DMS153 (cell line): ENCODE results near the gene KRT34.
A peak's percentile ranks its signal among the peaks of the same experiment; 100 is the strongest.
"Not testable (repeated sequence)": the region's sequence is repeated elsewhere in the genome, so short reads cannot be mapped to it uniquely, and the experiment has no call there.

ENCODE experiments used
- DNase-seq: peaks from one replicate; lab custom pipeline; 2025; lab: John Stamatoyannopoulos, UW

Gene KRT34

DNA sequence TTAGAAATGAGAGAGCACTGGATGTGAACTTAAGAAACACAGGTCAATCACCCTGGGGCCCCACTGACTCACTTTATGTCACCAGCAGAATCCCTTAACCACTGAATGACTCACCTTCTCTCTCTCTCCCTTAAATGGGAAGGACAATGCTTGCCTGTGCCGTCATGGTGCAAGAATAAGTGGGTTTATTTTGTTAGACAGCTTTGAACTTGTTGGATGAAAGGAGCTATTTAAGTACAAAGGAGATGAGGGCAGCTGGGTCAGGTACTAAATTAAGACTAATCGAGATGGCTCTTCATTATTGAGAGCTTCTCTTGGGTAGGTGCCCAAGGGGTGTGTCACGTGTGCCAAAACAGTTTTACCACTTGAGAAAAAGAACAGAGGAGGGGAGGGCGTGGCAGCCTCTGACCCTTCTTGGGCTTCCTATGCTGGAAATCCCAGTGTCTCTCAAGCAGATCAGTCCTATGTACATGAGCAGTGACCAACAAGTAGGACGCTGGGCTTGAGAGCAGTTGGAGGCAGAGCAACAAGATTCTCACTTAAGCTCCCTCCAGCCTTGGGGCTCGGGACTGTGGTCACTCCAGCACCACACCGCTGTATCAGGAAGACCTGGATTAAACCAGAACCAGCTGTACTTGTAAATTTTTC, 22.0 kb upstream of the KRT34 start:
- DNase-seq = peak; percentile 60

DNA sequence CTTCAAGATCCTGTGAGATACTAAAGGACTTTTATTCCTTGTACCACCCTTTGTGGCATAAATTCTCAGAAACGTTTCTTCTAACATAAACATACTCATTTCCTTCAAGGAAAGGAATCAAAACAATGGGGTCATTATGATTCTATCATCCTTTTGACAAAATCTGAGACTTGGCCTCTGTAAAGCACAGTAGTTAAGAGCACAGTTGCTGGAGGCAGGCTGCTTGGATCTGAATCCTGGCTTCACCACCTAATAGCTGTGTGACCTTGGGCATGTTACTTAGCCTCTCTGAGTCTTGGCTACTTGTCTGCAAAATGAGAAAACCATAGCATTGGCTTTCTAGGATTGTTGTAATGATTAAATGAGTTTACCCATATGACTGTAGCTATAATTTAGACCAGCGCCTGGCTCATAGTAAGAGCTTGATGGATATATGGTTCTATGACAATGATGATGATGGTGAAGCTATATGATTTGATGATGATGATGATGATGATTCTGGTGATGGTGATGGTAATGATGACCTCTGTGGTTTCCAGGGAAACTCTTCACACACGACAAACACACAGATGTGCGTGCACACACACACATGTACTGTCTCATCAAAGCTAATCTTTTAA, 21.4 kb upstream of the KRT34 start:
- no peak for DNase-seq

DNA sequence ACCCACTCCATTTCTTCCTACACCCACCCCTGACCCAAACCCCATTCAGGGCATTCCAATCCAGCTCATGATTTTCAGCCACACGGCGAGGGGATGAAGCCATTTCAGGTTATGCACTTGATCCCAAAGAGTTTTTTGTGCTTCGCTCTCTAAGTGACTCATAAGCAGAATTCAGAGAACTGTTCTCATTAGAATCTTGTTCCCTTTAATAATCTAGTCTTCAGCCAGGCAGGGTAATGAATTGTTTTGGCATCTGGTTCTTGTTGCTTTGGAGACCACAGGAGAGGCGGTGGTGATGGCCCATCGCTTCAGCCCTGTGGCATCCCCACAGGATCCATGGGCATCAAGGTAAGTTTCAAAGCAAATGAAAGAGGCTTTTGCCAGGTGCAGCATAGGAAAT, 20.1 kb upstream of the KRT34 start:
- no peak for DNase-seq

DNA sequence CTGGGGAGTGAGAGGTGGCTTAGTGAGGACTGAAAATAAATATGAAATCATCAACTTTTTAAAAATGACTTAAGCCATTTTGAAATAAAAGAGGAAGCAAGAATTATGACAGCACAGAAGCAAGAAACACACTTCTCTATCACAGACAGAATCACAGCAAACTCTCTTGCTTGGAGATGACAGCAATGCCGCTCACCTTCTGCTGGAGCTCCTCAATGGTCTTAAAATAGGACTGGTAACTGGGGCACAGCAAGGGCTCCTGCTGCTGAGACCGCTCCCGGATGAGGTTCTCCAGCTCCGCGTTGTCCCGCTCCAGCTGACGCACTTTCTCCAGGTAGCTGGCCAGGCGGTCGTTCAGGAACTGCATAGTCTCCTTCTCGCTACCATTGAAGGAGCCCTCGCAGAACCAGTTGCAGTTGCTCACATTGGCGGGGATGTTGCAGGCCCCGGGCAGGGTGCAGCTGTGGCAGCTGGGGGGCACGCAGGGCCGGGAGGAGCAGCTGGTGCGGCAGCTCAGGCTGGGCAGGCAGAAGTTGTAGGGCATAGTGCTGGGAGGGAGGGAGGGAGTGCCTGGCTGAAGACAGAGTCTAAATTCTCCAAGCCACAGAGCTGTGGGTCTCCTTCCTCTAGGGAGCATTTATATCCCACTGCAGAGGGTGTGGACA, 15.0 kb upstream of the KRT34 start, which contains the start of gene KRT31:
TSS of gene KRT31 (minus strand) at position 613 of the 665 bp plus-strand sequence. CDS start at position 544, 69 bp downstream.
- no peak for DNase-seq

DNA sequence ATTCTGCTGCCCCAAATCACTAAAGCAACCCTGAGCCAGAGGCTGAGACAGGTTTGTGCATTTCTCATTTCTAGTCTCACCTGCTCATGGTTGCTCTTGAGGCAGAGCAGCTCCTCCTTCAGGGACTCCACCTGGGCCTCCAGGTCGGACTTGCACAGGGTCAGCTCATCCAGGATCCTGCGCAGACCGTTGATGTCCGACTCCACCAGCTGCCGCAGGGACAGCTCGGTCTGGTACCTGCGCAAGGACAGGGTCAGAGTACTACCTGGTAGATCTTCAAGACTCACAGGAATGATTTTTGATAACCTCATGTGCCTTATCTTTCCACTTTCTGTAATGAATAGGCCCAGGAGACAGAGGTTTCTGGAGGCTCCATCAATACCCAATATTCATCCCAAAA, 14.2 kb upstream of the KRT34 start:
- DNase-seq = no peak

DNA sequence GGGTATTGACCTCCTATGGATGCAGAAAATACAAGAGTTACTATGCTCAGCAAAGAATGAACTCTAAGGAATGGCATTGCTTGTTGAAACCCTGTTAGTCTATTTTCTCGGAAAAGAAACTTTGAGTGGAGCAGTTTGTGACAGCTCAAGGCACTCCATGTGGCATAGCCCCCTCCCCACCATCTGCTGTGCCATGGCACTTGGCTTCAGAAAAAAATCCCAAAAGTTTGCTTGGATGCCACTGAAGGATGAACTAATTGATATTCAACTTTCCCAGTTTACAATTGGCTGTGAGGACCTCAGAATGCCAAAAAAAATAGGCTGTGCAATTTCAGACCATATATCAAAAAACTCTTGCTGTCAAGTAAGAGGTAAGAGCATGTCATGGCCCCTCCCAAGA, 13.5 kb upstream of the KRT34 start:
- DNase-seq = no peak

DNA sequence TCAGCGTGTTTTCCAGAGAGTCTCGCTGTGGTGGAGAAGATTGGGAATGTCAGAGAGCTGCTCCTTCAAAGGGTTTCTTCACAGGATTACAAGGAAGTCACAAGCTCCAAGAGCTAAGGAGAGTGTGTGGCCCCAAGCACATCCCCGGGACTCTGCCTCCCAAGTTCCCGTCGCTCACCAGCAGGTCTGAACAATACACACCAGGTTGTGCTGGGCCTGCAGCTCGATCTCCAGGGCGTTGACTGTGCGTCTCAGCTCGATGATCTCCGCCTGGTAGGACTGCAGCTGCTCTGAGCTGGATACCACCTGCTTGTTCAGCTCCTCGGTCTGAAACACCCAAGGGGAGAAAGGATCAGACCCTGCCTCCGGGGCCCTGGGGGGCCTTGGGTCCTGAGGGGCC, 12.9 kb upstream of the KRT34 start:
- DNase-seq = not testable (repeated sequence)

DNA sequence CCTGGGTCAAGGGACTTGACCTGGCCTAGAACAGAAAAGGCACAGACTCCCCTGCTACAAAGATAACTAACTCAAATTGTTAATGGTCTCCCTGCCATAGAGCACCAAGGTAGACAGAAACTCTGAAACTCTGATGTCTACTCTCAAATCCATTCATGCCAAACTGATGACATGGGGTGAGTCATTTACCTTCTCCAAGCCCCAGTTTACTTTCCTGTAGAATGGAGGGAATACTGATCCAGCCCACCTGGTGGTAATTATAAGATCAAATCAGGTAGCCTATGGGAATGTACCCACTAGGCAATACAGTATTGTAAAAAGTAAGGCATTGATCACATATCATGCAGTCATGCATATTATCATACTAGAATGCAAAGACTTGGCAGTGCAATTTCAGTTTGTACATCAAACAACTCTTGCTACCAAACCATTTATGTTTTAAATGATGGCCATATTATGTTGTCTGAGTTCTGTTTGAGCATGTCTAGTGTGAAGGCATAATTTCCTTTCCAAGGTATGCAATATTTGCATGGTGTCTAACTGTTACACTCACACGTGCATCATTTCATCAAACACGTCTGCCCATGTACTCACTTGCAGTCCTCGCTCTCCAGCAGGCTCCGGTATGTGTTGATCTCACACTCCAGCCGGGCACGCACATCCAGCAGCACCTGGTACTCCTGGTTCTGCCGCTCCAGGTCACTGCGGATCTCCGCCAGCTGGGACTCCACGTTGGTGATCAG, 12.3 kb upstream of the KRT34 start:
- DNase-seq = no peak

DNA sequence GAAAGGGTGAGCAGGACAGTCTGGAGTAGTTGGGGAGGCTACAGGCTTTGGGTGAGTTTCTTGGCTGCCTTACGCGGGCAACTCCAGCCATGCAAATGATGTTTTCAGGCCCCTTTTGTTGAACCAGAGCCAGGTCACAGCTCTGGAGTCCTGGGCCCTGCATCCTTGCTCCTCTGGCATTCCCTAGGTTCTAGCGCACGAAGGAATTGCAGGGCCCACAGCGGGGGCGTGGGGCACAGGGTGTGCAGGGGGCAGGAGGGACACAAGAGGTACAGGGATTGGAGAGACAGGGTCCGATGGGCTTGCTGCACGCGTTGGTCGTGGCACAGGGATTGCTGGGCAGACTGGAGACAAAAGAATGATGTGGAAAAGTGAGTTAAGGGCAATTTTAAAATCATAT, 11.7 kb upstream of the KRT34 start:
- no peak for DNase-seq

DNA sequence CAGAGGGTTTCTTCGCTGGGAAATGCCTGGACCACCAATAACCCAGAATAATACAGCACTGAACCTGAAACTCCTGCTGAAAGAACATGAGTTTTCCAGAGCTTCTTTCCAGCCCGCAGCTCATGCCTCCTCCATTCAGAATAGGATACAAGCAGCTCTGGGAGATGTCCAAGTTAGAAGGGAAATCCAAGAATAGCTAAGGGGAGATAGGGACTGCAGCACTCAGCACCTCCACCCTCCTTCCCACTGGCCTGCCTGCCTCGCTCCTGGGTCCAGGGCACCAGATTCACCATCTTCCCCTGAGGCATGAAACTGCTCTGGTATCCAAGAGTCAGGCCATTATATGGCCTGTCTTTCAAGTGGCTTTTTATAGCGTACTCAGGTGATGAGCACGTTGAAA, 11.2 kb upstream of the KRT34 start:
- no peak for DNase-seq

DNA sequence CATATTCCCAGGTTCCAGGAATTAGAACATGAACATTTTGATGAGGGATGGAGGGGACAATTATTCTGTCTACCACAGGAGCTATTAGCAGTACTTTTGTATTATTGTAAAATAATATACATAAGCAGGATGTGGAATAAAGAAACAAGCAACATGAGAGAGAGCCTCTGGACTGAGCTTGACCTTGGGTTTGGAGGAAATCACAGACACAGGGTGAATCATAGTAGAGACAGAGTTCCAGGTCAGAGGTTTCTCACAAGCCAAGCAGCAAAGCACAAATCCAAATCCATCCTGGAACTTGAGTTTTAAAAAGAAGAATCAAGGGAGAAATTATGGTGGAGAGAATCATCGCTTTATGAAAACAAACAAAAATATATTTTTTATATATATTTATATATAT, 10.2 kb upstream of the KRT34 start:
- no peak for DNase-seq

DNA sequence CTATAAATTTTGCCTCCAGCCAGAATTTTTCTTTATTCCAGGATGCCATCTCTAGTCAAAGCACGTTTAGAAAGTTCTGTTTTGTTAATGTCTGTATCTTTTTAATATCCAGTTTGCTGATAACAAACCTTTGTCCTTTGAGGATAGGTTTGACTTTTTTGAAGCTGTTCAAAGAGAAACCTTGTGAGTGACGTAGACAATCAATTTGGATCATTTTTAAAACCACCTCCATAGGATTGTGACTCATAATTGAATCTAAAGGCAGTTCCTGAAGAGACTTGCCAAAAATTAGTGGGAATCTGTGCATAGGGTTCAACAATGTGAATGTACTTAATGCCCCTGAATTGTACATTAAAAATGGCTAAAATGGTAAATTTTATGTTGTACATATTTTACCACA, 9.4 kb upstream of the KRT34 start:
- no peak for DNase-seq

DNA sequence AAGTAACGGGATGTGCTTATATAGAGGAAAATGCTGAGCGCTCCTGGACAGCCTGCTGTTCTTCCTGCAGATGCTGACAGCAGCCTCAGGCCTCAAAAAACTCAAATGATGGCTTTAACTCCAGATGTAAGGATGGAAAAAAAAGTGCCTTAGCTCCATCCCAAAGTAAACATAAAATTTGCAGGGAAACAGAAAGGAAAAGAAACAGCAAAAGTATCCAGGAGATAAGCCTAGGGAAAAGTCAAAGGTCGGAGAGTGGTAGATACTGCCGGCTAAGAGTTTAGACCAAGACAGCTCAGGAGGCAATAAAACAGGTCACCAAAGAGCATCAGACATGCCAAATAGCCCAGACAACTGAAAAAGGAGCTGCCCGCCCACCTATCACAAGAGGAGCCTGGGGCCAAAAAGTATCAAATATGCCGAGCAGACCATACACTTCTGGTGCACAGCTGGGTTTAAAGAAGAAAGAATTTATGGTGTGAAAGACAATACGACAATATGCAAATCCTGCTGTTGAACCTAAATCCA, 8.4 kb upstream of the KRT34 start:
- no peak for DNase-seq

DNA sequence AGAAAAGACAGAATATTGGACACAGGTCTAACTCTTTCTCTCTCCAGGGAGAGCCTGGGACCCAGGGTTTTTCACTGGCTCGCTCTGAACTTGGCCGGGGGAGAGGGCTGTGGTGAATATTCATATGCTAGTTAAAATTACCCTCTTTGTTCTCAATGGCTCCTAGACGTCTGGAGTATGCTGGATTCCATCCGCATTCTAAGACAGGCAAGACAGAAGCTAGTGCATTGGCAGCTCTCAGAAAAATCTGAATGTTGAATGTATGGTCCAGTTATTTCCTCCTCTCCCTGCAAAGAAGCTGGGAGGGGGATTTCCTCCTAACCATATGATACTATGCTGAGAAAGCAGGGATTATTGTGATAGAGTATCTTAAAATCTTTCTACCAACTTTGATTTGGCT, 5.6 kb upstream of the KRT34 start:
- no peak for DNase-seq

DNA sequence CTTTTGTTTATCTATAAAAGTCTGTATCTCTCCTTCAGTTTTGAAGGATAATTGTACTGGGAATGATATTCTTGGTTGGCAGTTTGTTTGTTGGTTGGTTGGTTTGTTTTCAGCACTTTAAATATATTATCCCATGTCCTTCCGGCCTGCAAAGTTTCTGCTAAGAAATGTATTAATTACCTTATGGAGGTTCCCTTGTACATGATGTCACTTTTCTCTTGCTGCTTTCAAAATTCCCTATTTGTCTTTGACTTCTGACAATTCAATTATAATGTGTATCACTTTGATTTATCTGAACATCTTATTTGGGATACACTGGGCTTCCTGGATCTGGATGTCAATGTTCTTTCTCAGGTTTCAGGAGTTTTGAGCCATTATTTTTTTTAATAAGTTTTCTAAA, 4.1 kb upstream of the KRT34 start:
- no peak for DNase-seq

DNA sequence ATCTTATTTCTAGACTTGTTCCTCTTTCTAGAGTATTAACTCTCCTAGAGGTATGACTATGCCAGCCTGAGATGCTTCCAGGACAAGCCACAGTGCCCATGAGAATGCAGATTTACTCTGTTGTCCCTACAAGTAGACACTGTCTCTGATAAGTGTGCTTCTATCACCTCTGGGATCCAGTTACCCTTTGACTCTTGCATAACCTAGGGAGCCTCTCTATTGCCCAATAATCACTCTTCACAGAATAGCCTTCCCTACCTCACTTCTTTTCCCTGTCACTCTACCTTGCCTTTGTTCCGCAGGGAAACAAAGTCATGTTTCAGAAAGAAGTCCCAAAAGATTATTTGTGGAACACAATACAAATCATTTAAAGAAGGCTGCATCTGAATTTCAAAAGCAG, 1.6 kb upstream of the KRT34 start:
- DNase-seq = no peak

DNA sequence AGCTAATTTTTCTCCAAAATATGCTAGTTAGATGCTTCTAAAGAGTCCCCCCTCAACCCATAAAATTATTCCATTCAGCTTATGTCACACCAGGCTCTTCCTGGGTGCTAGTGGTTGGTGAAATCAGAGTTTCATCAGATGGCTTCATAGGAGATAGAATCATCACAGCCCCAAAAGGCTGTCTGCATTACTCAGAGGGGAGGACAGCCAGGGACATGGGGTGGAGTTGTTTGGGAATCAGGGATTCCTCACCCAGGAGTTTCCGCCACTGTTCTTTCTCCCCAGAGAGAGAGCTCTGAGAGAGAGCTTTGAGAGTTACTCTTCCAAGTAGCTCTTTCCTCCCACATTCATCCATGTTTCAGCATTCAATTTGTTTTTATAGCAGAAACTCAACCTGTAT, 288 bp upstream of the KRT34 start:
- DNase-seq = no peak

DNA sequence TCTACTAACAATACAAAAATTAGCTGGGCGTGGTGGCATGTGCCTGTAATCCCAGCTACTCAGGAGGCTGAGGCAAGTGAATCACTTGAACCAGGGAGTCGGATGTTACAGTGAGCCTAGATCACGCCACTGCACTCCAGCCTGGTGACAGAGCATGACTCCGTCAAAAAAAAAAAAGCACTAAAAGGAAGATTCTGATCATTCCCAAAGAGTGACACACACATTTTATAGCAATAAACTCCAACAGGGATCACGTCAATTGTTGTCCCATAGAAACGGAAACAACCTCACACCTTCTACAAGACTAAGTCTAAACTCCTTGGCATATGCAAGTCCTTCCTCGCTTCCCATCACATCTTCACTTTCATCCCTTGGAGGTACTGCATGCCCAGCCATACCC, 2.0 kb downstream of the KRT34 start:
- not testable (repeated sequence) for DNase-seq

DNA sequence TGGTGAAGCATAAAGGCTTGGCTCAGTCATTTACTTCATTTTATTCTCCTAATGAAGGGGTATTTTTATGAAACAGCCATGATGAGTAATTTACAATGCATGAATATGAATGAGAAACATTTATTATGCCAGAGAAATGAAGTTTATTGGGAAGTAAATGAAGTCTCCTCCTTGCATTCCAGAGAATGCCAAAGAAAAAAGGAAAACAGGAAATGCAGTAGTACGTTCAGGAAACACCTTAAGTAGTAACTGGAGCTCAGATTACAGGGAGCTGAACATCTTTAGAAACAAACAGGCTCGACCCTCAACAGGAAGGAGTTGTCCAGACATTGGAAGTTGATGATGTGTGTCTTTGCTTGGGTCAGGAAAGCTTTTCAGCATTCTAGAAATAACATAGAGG, 4.6 kb downstream of the KRT34 start:
- DNase-seq = no peak

DNA sequence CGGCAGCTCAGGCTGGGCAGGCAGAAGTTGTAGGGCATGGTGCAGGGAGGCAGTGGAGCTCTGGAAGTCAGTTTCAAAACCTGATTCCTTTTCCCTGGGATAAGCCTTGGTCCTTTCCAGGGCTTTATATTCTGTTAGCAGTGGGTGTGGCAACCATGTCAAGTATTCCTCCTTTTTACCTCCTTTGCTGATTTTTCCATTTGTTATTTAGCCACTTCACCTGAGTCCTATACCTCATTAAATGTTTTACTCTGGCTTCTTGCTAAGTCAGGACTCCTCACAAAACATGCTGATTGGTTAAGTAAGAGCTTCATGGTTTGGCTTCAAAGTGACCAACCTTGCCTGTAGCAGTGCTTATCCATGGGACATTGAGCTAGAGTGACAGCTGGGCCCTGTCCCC, 12.4 kb downstream of the KRT34 start, which contains the start of gene KRT33B:
TSS of gene KRT33B (minus strand) at position 101 of the 400 bp plus-strand sequence. CDS start at position 38, 63 bp downstream.
- DNase-seq = no peak

DNA sequence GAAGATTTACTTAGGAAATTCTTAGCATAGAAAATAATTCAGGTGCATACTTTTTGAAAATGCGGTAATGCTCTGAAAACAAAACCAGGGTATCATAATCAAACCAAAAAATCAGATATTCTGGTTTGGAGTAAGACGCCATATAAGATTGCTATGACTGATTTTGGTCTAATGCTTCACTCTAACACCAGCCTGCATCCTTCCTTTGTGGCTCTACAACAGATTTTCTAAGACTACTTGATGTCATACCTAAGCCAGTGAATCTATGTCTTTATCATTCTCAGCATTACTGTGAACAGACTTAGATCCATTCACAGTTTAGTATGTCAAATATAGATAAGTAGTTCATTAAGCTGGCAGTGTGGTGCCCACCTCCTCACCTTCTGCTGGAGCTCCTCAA, 13.1 kb downstream of the KRT34 start:
- DNase-seq = no peak

DNA sequence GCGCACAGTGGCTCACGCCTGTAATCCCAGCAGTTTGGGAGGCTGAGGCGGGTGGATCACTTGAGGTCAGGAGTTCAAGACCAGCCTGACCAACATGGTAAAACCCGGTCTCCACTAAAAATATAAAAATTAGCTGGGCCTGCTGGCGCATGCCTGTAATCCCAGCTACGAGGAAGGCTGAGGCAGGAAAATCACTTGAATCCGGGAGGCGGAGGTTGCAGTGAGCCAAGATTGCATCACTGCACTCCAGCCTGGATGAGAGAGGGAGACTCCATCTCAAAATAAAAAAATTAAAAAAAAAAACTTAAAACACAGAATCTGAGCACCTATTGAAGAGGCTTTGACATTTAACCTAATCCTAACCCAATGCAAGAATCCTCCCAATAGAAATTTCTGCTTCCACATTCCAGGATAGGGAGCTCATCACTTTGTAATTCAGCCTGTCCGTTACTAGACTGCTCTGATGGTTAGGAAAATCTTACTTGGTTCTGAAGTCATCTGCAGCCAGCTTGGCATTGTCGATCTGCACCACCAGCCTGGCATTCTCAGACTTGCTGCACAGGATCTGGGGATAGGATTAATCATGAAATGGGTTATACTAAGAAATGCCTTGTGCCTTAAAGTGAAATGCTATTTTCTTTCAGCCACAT, 14.6 kb downstream of the KRT34 start:
- DNase-seq = no peak
